Measurements from ENCODE around the gene FCGBP.

DNA sequence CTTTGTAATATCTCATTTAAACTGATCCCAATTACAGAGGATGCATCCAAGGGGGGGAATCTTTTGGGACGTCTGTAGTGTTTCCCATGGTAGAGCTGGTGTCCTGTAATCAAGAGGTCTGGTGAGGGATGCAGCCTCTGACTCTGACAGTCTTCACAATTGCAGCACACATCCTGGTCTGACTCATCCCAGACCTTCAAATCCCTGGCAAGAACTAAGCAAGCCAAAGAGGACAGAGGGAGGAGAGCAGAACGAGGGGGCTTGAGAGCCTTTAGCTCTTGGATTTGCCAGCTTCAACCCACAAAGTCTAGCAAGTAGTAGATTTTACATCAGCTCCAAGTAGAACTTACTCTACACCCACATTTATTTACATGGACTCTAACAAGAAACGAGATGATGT lies 17.3 kb upstream of the FCGBP start:
- TF ChIP-seq, protein P1, sequence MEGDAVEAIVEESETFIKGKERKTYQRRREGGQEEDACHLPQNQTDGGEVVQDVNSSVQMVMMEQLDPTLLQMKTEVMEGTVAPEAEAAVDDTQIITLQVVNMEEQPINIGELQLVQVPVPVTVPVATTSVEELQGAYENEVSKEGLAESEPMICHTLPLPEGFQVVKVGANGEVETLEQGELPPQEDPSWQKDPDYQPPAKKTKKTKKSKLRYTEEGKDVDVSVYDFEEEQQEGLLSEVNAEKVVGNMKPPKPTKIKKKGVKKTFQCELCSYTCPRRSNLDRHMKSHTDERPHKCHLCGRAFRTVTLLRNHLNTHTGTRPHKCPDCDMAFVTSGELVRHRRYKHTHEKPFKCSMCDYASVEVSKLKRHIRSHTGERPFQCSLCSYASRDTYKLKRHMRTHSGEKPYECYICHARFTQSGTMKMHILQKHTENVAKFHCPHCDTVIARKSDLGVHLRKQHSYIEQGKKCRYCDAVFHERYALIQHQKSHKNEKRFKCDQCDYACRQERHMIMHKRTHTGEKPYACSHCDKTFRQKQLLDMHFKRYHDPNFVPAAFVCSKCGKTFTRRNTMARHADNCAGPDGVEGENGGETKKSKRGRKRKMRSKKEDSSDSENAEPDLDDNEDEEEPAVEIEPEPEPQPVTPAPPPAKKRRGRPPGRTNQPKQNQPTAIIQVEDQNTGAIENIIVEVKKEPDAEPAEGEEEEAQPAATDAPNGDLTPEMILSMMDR (IDR thresholded peaks at IDR 0.05 in 2 of 3, conservative IDR thresholded peaks at IDR 0.05 in 1 of 3; ENCODE audit: borderline replicate concordance in 1 of 3, insufficient read depth in 1 of 3, low read depth in 2 of 3, low read length in 2 of 3) = no peak
- TF ChIP-seq SIN3A (IDR thresholded peaks at IDR 0.05; ENCODE audit: low read depth) (no peak), ZNF274 (IDR thresholded peaks at IDR 0.05; ENCODE audit: low read depth, low read length) (no peak)

Data from HCT116 (cell line).